ENCODE results near the gene KRT77.

The KRT77 gene

GRCh38 chr12:52647601-52648000 lies 55.7 kb downstream of the KRT77 start:
- no peak for DNase-seq (ENCODE audit: low read depth, low spot score)
- TF ChIP-seq POLR2AphosphoS5 (IDR thresholded peaks at IDR 0.05; ENCODE audit: borderline replicate concordance, low read depth, low read length) (no peak), EZH2 (IDR thresholded peaks at IDR 0.05) (no peak), FOXP2 (optimal IDR thresholded peaks at IDR 0.05; ENCODE audit: control extremely low read depth, extremely low read length, insufficient read depth) (no peak)
- H3K9ac ChIP-seq (ENCODE audit: insufficient read length) = no peak overlapping the region
- H3K9me3 ChIP-seq (ENCODE audit: low read depth, low read length) = no peaks in the 10 kb centered on the region
- H3K27ac ChIP-seq = no peak overlapping the region
- H3K36me3 ChIP-seq (ENCODE audit: insufficient read depth, low read length) = no peaks in the 10 kb centered on the region
- H3K4me3 ChIP-seq = no peak overlapping the region

- Histone ChIP-seq H3K9me3 (ENCODE audit: low read depth, low read length) (no peaks in the 10 kb centered on the region), H3K36me3 (ENCODE audit: insufficient read depth, low read length) (no peaks in the 10 kb centered on the region), H3K9ac (ENCODE audit: insufficient read length) (no peak overlapping the region), H3K4me3 (no peak overlapping the region), H3K27ac (no peak overlapping the region)
- DNase-seq (ENCODE audit: low read depth, low spot score) = no peak
- TF ChIP-seq EZH2 (IDR thresholded peaks at IDR 0.05) = no peak
- TF ChIP-seq FOXP2 (optimal IDR thresholded peaks at IDR 0.05; ENCODE audit: control extremely low read depth, extremely low read length, insufficient read depth) = no peak
- TF ChIP-seq POLR2AphosphoS5 (IDR thresholded peaks at IDR 0.05; ENCODE audit: borderline replicate concordance, low read depth, low read length) = no peak
Measured at GRCh38 chr12:52646613-52647012, 56.7 kb downstream of the KRT77 start.

GRCh38 chr12:52645982-52646381 lies 57.3 kb downstream of the KRT77 start:
- DNase-seq (ENCODE audit: low read depth, low spot score) = no peak
- TF ChIP-seq POLR2AphosphoS5 (IDR thresholded peaks at IDR 0.05; ENCODE audit: borderline replicate concordance, low read depth, low read length) = no peak
- no peak for TF ChIP-seq FOXP2 (optimal IDR thresholded peaks at IDR 0.05; ENCODE audit: control extremely low read depth, extremely low read length, insufficient read depth)
- no peak for TF ChIP-seq EZH2 (IDR thresholded peaks at IDR 0.05)
- H3K9ac ChIP-seq (ENCODE audit: insufficient read length) = no peak overlapping the region
- no peak overlapping the region for H3K27ac ChIP-seq
- H3K36me3 ChIP-seq (ENCODE audit: insufficient read depth, low read length) = no peaks in the 10 kb centered on the region
- no peak overlapping the region for H3K4me3 ChIP-seq
- H3K9me3 ChIP-seq (ENCODE audit: low read depth, low read length) = no peaks in the 10 kb centered on the region

GRCh38 chr12:52645120-52645761 lies 58.1 kb downstream of the KRT77 start:
- H3K9ac ChIP-seq (ENCODE audit: insufficient read length) = no peak overlapping the region
- TF ChIP-seq POLR2AphosphoS5 (IDR thresholded peaks at IDR 0.05; ENCODE audit: borderline replicate concordance, low read depth, low read length) = no peak
- no peak for TF ChIP-seq EZH2 (IDR thresholded peaks at IDR 0.05)
- no peak overlapping the region for H3K4me3 ChIP-seq
- H3K9me3 ChIP-seq (ENCODE audit: low read depth, low read length) = no peaks in the 10 kb centered on the region
- no peaks in the 10 kb centered on the region for H3K36me3 ChIP-seq (ENCODE audit: insufficient read depth, low read length)
- no peak for DNase-seq (ENCODE audit: low read depth, low spot score)
- no peak overlapping the region for H3K27ac ChIP-seq

GRCh38 chr12:52644078-52644415 lies 59.3 kb downstream of the KRT77 start:
- Histone ChIP-seq H3K36me3 (ENCODE audit: insufficient read depth, low read length) (no peaks in the 10 kb centered on the region), H3K4me3 (no peak overlapping the region), H3K9me3 (ENCODE audit: low read depth, low read length) (no peaks in the 10 kb centered on the region), H3K27ac (no peak overlapping the region), H3K9ac (ENCODE audit: insufficient read length) (no peak overlapping the region)
- no peak for TF ChIP-seq EZH2 (IDR thresholded peaks at IDR 0.05)
- no peak for TF ChIP-seq POLR2AphosphoS5 (IDR thresholded peaks at IDR 0.05; ENCODE audit: borderline replicate concordance, low read depth, low read length)
- TF ChIP-seq FOXP2 (optimal IDR thresholded peaks at IDR 0.05; ENCODE audit: control extremely low read depth, extremely low read length, insufficient read depth) = no peak
- DNase-seq (ENCODE audit: low read depth, low spot score) = no peak

GRCh38 chr12:52643233-52644077 lies 59.9 kb downstream of the KRT77 start:
- Histone ChIP-seq H3K9ac (ENCODE audit: insufficient read length) (no peak overlapping the region), H3K4me3 (no peak overlapping the region), H3K9me3 (ENCODE audit: low read depth, low read length) (no peaks in the 10 kb centered on the region), H3K36me3 (ENCODE audit: insufficient read depth, low read length) (no peaks in the 10 kb centered on the region), H3K27ac (no peak overlapping the region)
- TF ChIP-seq POLR2AphosphoS5 (IDR thresholded peaks at IDR 0.05; ENCODE audit: borderline replicate concordance, low read depth, low read length) (no peak), FOXP2 (optimal IDR thresholded peaks at IDR 0.05; ENCODE audit: control extremely low read depth, extremely low read length, insufficient read depth) (no peak), EZH2 (IDR thresholded peaks at IDR 0.05) (no peak)
- no peak for DNase-seq (ENCODE audit: low read depth, low spot score)

- H3K36me3 ChIP-seq (ENCODE audit: insufficient read depth, low read length) = no peaks in the 10 kb centered on the region
- H3K9ac ChIP-seq (ENCODE audit: insufficient read length) = no peak overlapping the region
- no peak overlapping the region for H3K4me3 ChIP-seq
- H3K27ac ChIP-seq = no peak overlapping the region
- H3K9me3 ChIP-seq (ENCODE audit: low read depth, low read length) = no peaks in the 10 kb centered on the region
- TF ChIP-seq POLR2AphosphoS5 (IDR thresholded peaks at IDR 0.05; ENCODE audit: borderline replicate concordance, low read depth, low read length) (no peak), EZH2 (IDR thresholded peaks at IDR 0.05) (no peak), FOXP2 (optimal IDR thresholded peaks at IDR 0.05; ENCODE audit: control extremely low read depth, extremely low read length, insufficient read depth) (no peak)
- no peak for DNase-seq (ENCODE audit: low read depth, low spot score)
Measured at GRCh38 chr12:52641468-52641867, 61.9 kb downstream of the KRT77 start.

Data from SK-N-MC (cell line).